Smooth muscle cell (in vitro differentiated cells): ENCODE data around the gene SMTNL2. TPM values are rescaled to one million over a fixed set of nuclear protein-coding genes. Genes with fewer than 3 reads are reported as not detected.

ENCODE experiments used
- DNase-seq: peaks from one replicate; lab custom pipeline; 2025; ENCODE audit not compliant: unreplicated experiment; lab: John Stamatoyannopoulos, UW
- H2AFZ ChIP-seq: fragments of 200-600 bp; sonication (generic); 2 replicates; pipeline ENCODE4 v1.6.0; 2016; ENCODE audit warnings: antibody characterized with exemption, low read depth, mild to moderate bottlenecking
- H3F3A ChIP-seq: fragments of 200-600 bp; sonication (generic); 2 replicates; pipeline ENCODE4 v1.6.0; 2017; ENCODE audit warnings: antibody characterized with exemption, low read depth
- H3K27ac ChIP-seq: fragments of 200-600 bp; sonication (generic); 2 replicates; pipeline ENCODE4 v1.5.1; 2016; ENCODE audit warnings: low read depth, mild to moderate bottlenecking
- H3K27me3 ChIP-seq: fragments of 200-600 bp; sonication (generic); 2 replicates; pipeline ENCODE4 v1.6.1; 2016; ENCODE audit warnings: low read depth, mild to moderate bottlenecking
- H3K36me3 ChIP-seq: fragments of 200-600 bp; sonication (generic); 2 replicates; pipeline ENCODE4 v1.5.1; 2016; ENCODE audit warnings: low read depth
- H3K4me1 ChIP-seq: fragments of 200-600 bp; sonication (generic); 2 replicates; pipeline ENCODE4 v1.5.1; 2016; ENCODE audit warnings: low read depth
- H3K4me2 ChIP-seq: fragments of 200-600 bp; sonication (generic); 2 replicates; pipeline ENCODE4 v1.6.0; 2016; ENCODE audit warnings: mild to moderate bottlenecking
- H3K4me3 ChIP-seq: fragments of 200-600 bp; sonication (generic); 2 replicates; pipeline ENCODE4 v1.5.1; 2016; ENCODE audit warnings: mild to moderate bottlenecking
- H3K79me2 ChIP-seq: fragments of 200-600 bp; sonication (generic); 2 replicates; pipeline ENCODE4 v1.6.0; 2016; ENCODE audit warnings: low read depth, mild to moderate bottlenecking
- H3K9ac ChIP-seq: fragments of 200-600 bp; sonication (generic); 2 replicates; pipeline ENCODE4 v1.6.0; 2016; ENCODE audit warnings: low read depth
- H3K9me3 ChIP-seq: fragments of 200-600 bp; sonication (generic); replicated peaks from 2 replicates; pipeline ENCODE4 v1.5.1; 2016; ENCODE audit warnings: low read depth
- H4K20me1 ChIP-seq: fragments of 200-600 bp; sonication (generic); 2 replicates; pipeline ENCODE4 v1.6.0; 2016; ENCODE audit warnings: low read depth
- WGBS: methylation state at CpG from one replicate; pipeline ENCODE4 v1.1.7; 2016; ENCODE audit warnings: low lambda C conversion rate; 5-methylcytosine and 5-hydroxymethylcytosine counted together
- polyA plus RNA-seq: library from polyadenylated mRNA; unstranded; fragments of >200 nt; fragmentation: Nextera tagmentation; extraction: Ambion mirVana; gene quantifications from 2 replicates; pipeline ENCODE4 v1.2.1, GENCODE V29; 2016
- total RNA-seq: library from RNA; depleted of rRNA; stranded (reverse); fragments of >200 nt; gene quantifications from 2 replicates; pipeline ENCODE4 v1.2.3, GENCODE V29; 2014
- TF ChIP-seq, protein P1 (sequence below): fragments of 200-600 bp; sonication (generic); IDR thresholded peaks from 2 replicates; pipeline ENCODE4 v1.5.1; 2017; ENCODE audit warnings: borderline replicate concordance, mild to moderate bottlenecking, antibody characterized with exemption; ENCODE audit not compliant: insufficient read depth, poor library complexity, severe bottlenecking

The SMTNL2 gene
- total and polyA plus RNA-seq, 2 experiments from 2014 or later: 5.1 to 8.3 TPM

DNA sequence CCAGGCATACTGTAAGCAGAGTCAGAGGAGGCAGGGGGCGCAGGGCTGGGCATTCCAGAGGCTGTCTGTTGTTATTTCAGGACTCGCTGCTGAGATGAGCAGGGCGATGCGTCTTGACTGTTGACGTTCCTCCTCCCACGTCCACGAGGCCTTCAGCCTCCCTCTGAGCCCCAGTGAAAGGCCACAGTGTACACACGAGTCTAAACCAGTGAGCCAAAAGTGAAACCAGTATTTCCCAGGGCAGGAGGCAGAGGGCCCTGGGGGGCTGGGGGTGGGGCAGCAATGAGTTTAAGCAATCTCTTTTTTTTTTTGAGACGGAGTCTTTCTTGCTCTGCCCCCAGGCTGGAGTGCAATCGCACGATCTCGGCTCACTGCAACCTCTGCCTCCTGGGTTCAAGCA lies 21.5 kb downstream of the SMTNL2 start:
- Histone ChIP-seq H3K27ac (no peak overlapping the region), H4K20me1 (no peaks in the 10 kb centered on the region), H3K9me3 (no peaks in the 10 kb centered on the region), H3K4me1 (peaks cover 16% of the 10 kb centered on the region), H3F3A (peaks cover 5% of the 10 kb centered on the region), H3K27me3 (no peaks in the 10 kb centered on the region), H3K79me2 (no peaks in the 10 kb centered on the region), H3K36me3 (no peaks in the 10 kb centered on the region), H3K9ac (no peak overlapping the region), H3K4me2 (no peak overlapping the region), H2AFZ (no peak overlapping the region), H3K4me3 (no peak overlapping the region)
- TF ChIP-seq, protein P1, sequence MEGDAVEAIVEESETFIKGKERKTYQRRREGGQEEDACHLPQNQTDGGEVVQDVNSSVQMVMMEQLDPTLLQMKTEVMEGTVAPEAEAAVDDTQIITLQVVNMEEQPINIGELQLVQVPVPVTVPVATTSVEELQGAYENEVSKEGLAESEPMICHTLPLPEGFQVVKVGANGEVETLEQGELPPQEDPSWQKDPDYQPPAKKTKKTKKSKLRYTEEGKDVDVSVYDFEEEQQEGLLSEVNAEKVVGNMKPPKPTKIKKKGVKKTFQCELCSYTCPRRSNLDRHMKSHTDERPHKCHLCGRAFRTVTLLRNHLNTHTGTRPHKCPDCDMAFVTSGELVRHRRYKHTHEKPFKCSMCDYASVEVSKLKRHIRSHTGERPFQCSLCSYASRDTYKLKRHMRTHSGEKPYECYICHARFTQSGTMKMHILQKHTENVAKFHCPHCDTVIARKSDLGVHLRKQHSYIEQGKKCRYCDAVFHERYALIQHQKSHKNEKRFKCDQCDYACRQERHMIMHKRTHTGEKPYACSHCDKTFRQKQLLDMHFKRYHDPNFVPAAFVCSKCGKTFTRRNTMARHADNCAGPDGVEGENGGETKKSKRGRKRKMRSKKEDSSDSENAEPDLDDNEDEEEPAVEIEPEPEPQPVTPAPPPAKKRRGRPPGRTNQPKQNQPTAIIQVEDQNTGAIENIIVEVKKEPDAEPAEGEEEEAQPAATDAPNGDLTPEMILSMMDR: no peak
- 55% methylated on average over 12 of the region's 12 CpGs for WGBS
- no peak for DNase-seq

GRCh38 chr17:4607261-4607741 lies 23.0 kb downstream of the SMTNL2 start:
- 85% methylated on average over 25 of the region's 25 CpGs for WGBS
- H3K36me3 ChIP-seq: no peaks in the 10 kb centered on the region
- H3K4me2 ChIP-seq: peak overlapping the region; percentile 58
- H3F3A ChIP-seq: no peaks in the 10 kb centered on the region
- H3K4me3 ChIP-seq: no peak overlapping the region
- peak overlapping the region; percentile 69 for H2AFZ ChIP-seq
- H3K27me3 ChIP-seq: no peaks in the 10 kb centered on the region
- TF ChIP-seq, protein P1: no peak
- peak overlapping the region; percentile 49 for H3K27ac ChIP-seq
- H3K4me1 ChIP-seq: peaks cover 16% of the 10 kb centered on the region
- no peaks in the 10 kb centered on the region for H4K20me1 ChIP-seq
- H3K9ac ChIP-seq: no peak overlapping the region
- no peak for DNase-seq
- H3K9me3 ChIP-seq: no peaks in the 10 kb centered on the region
- no peaks in the 10 kb centered on the region for H3K79me2 ChIP-seq

DNA sequence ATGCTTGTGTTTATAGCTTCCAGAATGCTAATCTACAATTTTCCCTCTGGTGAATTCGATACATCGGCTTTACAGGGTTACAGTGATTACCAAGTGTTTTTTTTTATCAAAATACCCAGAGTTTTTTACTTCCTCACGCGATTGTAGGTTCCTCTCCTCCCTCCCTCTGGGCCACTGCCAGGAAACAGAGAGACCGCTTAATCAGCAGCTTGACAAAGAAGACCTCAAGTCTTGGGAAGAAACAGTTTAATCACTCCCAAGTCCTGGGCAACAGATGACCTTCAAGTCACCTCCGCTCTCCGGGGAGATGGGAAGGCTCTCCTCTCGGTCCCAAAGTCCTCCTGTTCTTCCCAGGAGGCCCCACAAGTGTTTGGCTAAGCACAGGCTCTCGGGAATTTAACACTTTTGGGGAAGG lies 23.5 kb downstream of the SMTNL2 start:
- Histone ChIP-seq H3K4me1 (peaks cover 16% of the 10 kb centered on the region), H3K27me3 (no peaks in the 10 kb centered on the region), H3K9ac (no peak overlapping the region), H4K20me1 (no peaks in the 10 kb centered on the region), H3F3A (no peaks in the 10 kb centered on the region), H3K79me2 (no peaks in the 10 kb centered on the region), H3K4me3 (no peak overlapping the region), H3K27ac (peak overlapping the region; percentile 49), H2AFZ (peak overlapping the region; percentile 69), H3K36me3 (no peaks in the 10 kb centered on the region), H3K9me3 (no peaks in the 10 kb centered on the region), H3K4me2 (peak overlapping the region; percentile 58)
- DNase-seq: no peak
- WGBS: 29% methylated on average over 9 of the region's 9 CpGs
- TF ChIP-seq, protein P1: no peak

DNA sequence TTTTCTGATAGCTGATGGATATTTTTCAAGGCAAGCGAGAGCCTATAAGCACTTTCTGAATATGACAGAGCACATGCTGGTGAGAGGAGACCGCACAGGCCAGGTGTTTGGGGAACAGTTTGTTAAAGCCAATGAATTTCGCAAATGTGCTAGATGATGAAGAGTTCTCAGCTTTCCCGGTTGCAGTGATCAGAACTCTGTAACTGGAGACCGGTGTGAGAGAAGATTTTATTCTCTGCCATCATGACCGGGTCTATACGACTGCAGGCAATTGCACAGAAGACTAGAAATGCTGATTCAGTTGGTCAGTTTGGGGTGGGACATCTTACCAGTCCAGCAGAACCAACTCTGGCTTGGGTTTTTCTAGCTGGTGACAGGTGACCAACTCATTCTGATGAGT lies 25.4 kb downstream of the SMTNL2 start:
- Histone ChIP-seq H3K4me2 (no peak overlapping the region), H3K79me2 (no peaks in the 10 kb centered on the region), H2AFZ (no peak overlapping the region), H3K27me3 (no peaks in the 10 kb centered on the region), H3K9me3 (no peaks in the 10 kb centered on the region), H3K27ac (no peak overlapping the region), H3K36me3 (no peaks in the 10 kb centered on the region), H3F3A (no peaks in the 10 kb centered on the region), H4K20me1 (no peaks in the 10 kb centered on the region), H3K4me3 (no peak overlapping the region), H3K9ac (no peak overlapping the region), H3K4me1 (peaks cover 9% of the 10 kb centered on the region)
- DNase-seq: no peak
- TF ChIP-seq, protein P1: no peak
- 94% methylated on average over 7 of the region's 7 CpGs for WGBS
